H1 (cell line): ENCODE data around the gene FGGY. TPM values are rescaled to one million over a fixed set of nuclear protein-coding genes. Genes with fewer than 3 reads are reported as not detected.
"Not testable (repeated sequence)": the region's sequence is repeated elsewhere in the genome, so short reads cannot be mapped to it uniquely, and the experiment has no call there.

Experiments used
- CTCF ChIA-PET: fragments of 300-600 bp; sonication (Branson Sonifier 250); formaldehyde crosslinking; loops from one replicate; lab custom pipeline; 2021; ENCODE audit not compliant: partially characterized antibody; lab: Charles Lee
- POLR2A ChIA-PET: fragments of 300-600 bp; sonication (Branson Sonifier 250); formaldehyde crosslinking; loops from one replicate; lab custom pipeline; 2021; ENCODE audit warnings: inconsistent platforms; ENCODE audit not compliant: partially characterized antibody; lab: Charles Lee
- DNase-seq, 2 experiments: peaks; one replicate each; pipeline versions ENCODE4 v3.0.0 to v3.0.0-alpha.2; 2010 to 2022; ENCODE audit warnings: low spot score in 2 of 2, low read depth in 1 of 2, mixed read lengths in 1 of 2
- FAIRE-seq: peaks from 2 replicates; lab custom pipeline; 2011; peaks lifted over from hg19 to GRCh38; lab: Jason Lieb, UNC
- H2AFZ ChIP-seq: 2 replicates; pipeline ENCODE4 v1.8.1; 2012; ENCODE audit warnings: low read length, inconsistent platforms
- H2AK5ac ChIP-seq: 2 replicates; pipeline ENCODE4 v1.6.1; 2013; ENCODE audit warnings: low read depth, low read length
- H2BK120ac ChIP-seq: replicated peaks from 2 replicates; pipeline ENCODE3; 2013; ENCODE audit warnings: low read depth, low read length, inconsistent platforms
- H2BK12ac ChIP-seq: 2 replicates; pipeline ENCODE4 v1.6.1; 2013; ENCODE audit warnings: low read depth, low read length
- H2BK15ac ChIP-seq: 2 replicates; pipeline ENCODE4 v1.6.1; 2013; ENCODE audit warnings: low read length
- H2BK20ac ChIP-seq: 2 replicates; pipeline ENCODE4 v1.6.1; 2013; ENCODE audit warnings: low read length
- H2BK5ac ChIP-seq: 2 replicates; pipeline ENCODE4 v1.6.1; 2013; ENCODE audit warnings: low read depth, low read length
- H3K14ac ChIP-seq: 2 replicates; pipeline ENCODE4 v1.6.1; 2013; ENCODE audit warnings: inconsistent platforms; ENCODE audit not compliant: insufficient read length
- H3K18ac ChIP-seq: 2 replicates; pipeline ENCODE4 v1.6.1; 2013; ENCODE audit warnings: low read length; ENCODE audit errors: extremely low read depth
- H3K23ac ChIP-seq: 2 replicates; pipeline ENCODE4 v1.6.1; 2013; ENCODE audit warnings: inconsistent platforms; ENCODE audit not compliant: insufficient read length
- H3K23me2 ChIP-seq: 2 replicates; pipeline ENCODE4 v1.6.1; 2013; ENCODE audit warnings: low read depth, low read length
- H3K27ac ChIP-seq: 2 replicates; pipeline ENCODE4 v1.6.1; 2011; ENCODE audit warnings: low read depth, low read length, inconsistent platforms
- H3K27me3 ChIP-seq, 4 experiments: replicated peaks in 1 of 4; 1 replicate in 1 of 4; 2 replicates in 3 of 4; pipeline versions ENCODE4 v1.6.1 to v1.8.1; 2011 to 2013; ENCODE audit warnings: low read length in 3 of 4, mild to moderate bottlenecking in 3 of 4, inconsistent platforms in 2 of 4, mixed read lengths in 2 of 4, moderate library complexity in 1 of 4; ENCODE audit not compliant: control insufficient read depth in 3 of 4, insufficient read depth in 3 of 4; ENCODE audit errors: extremely low read depth in 1 of 4
- H3K36me3 ChIP-seq, 4 experiments: 2 replicates each; pipeline versions ENCODE4 v1.6.1 to v1.8.1; 2011 to 2013; ENCODE audit warnings: mild to moderate bottlenecking in 4 of 4, low read length in 3 of 4, moderate library complexity in 2 of 4, control low read depth in 1 of 4, inconsistent platforms in 1 of 4; ENCODE audit not compliant: insufficient read depth in 4 of 4, control insufficient read depth in 2 of 4
- H3K4ac ChIP-seq: replicated peaks from 2 replicates; pipeline ENCODE3; 2013; ENCODE audit warnings: low read length, low read depth, mixed read lengths, inconsistent platforms; ENCODE audit not compliant: insufficient read length
- H3K4me1 ChIP-seq, 4 experiments: replicated peaks in 1 of 4; 1 replicate in 1 of 4; 2 replicates in 3 of 4; pipeline versions ENCODE4 v1.6.1 to v1.8.1; 2011 to 2013; ENCODE audit warnings: low read length in 3 of 4, inconsistent platforms in 2 of 4, mixed read lengths in 1 of 4; ENCODE audit not compliant: insufficient read depth in 4 of 4, control insufficient read depth in 3 of 4
- H3K4me2 ChIP-seq, 2 experiments: 2 replicates each; pipeline versions ENCODE4 v1.6.1 to v1.8.1; 2011 to 2013; ENCODE audit warnings: low read depth in 2 of 2, low read length in 2 of 2, control low read depth in 1 of 2, inconsistent platforms in 1 of 2, mild to moderate bottlenecking in 1 of 2; ENCODE audit not compliant: insufficient read depth in 1 of 2
- H3K4me3 ChIP-seq, 4 experiments: fragments of 200-600, 300-600 bp in 1 of 4; sonication (generic), shearing (Covaris generic), sonication (Bioruptor Twin) in 1 of 4; 2 replicates each; pipeline versions ENCODE4 v1.5.1 to v1.8.1; 2011 to 2016; ENCODE audit warnings: low read length in 4 of 4, low read depth in 3 of 4, control low read depth in 2 of 4, inconsistent platforms in 2 of 4, mild to moderate bottlenecking in 2 of 4, mixed read lengths in 1 of 4, moderate library complexity in 1 of 4; ENCODE audit not compliant: insufficient read depth in 2 of 4; ENCODE audit errors: extremely low read depth in 1 of 4
- H3K56ac ChIP-seq: replicated peaks from 2 replicates; pipeline ENCODE3; 2013; ENCODE audit warnings: low read depth, mild to moderate bottlenecking, mixed read lengths, low read length, inconsistent platforms; ENCODE audit not compliant: insufficient read length
- H3K79me1 ChIP-seq: 2 replicates; pipeline ENCODE4 v1.6.1; 2013; ENCODE audit warnings: low read depth, low read length, control low read depth
- H3K79me2 ChIP-seq, 2 experiments: 2 replicates each; pipeline versions ENCODE4 v1.6.1 to v1.8.1; 2012 to 2013; ENCODE audit warnings: low read length in 2 of 2, mild to moderate bottlenecking in 2 of 2, inconsistent platforms in 1 of 2; ENCODE audit not compliant: insufficient read depth in 2 of 2, control insufficient read depth in 1 of 2
- H3K9ac ChIP-seq, 4 experiments: replicated peaks in 1 of 4; 1 replicate in 1 of 4; 2 replicates in 3 of 4; pipeline versions ENCODE4 v1.6.1 to v1.8.1; 2011 to 2013; ENCODE audit warnings: low read depth in 3 of 4, low read length in 3 of 4, control low read depth in 2 of 4, mild to moderate bottlenecking in 2 of 4, moderate library complexity in 2 of 4, inconsistent platforms in 1 of 4; ENCODE audit errors: extremely low read depth in 1 of 4
- H3K9me3 ChIP-seq, 2 experiments: 2 replicates each; pipeline versions ENCODE4 v1.6.1 to v1.8.1; 2012 to 2013; ENCODE audit warnings: mild to moderate bottlenecking in 2 of 2, moderate library complexity in 2 of 2, control low read depth in 1 of 2, inconsistent platforms in 1 of 2, low read depth in 1 of 2, low read length in 1 of 2, mixed read lengths in 1 of 2; ENCODE audit not compliant: insufficient read depth in 2 of 2
- H4K20me1 ChIP-seq, 2 experiments: replicated peaks in 1 of 2; 2 replicates each; pipeline versions ENCODE3 to v1.8.1; 2011 to 2013; ENCODE audit warnings: inconsistent platforms in 2 of 2, low read length in 2 of 2, mild to moderate bottlenecking in 1 of 2; ENCODE audit not compliant: insufficient read depth in 2 of 2, control insufficient read depth in 1 of 2
- H4K5ac ChIP-seq: 2 replicates; pipeline ENCODE4 v1.6.1; 2013; ENCODE audit warnings: low read length, low read depth, mixed read lengths, inconsistent platforms; ENCODE audit not compliant: insufficient read length
- H4K8ac ChIP-seq: 2 replicates; pipeline ENCODE4 v1.8.0; 2013; ENCODE audit warnings: mild to moderate bottlenecking, moderate library complexity, low read length, inconsistent platforms; ENCODE audit not compliant: insufficient read depth; ENCODE audit errors: extremely low read depth
- H4K91ac ChIP-seq: replicated peaks from 2 replicates; pipeline ENCODE3; 2013; ENCODE audit warnings: low read length, mixed read lengths, inconsistent platforms; ENCODE audit not compliant: insufficient read length
- YY1 ChIP-seq: IDR thresholded peaks from 2 replicates; pipeline ENCODE4 v1.6.1; 2011; ENCODE audit warnings: low read depth, mild to moderate bottlenecking, low read length
- WGBS, 2 experiments: shearing (Covaris generic) in 1 of 2; methylation state at CpG; one replicate each; pipeline versions ENCODE4 v1.1.6 to v1.1.7; 2013 to 2015; ENCODE audit warnings: low lambda C conversion rate in 2 of 2, mixed read lengths in 2 of 2, inconsistent platforms in 1 of 2, low coverage in 1 of 2, missing lambda C conversion rate in 1 of 2; ENCODE audit not compliant: insufficient replicate concordance in 2 of 2, insufficient coverage in 1 of 2, insufficient read length in 1 of 2; ENCODE audit errors: extremely low coverage in 1 of 2, missing lambda C conversion rate in 1 of 2; 5-methylcytosine and 5-hydroxymethylcytosine counted together
- polyA plus RNA-seq, 7 experiments: library from polyadenylated mRNA; depleted of rRNA in 3 of 7; stranded (reverse) in 5 of 7; unstranded in 2 of 7; fragments of >200 nt in 5 of 7; fragments of 200-250 nt in 2 of 7; gene quantifications; 1 replicate in 5 of 7; 2 replicates in 1 of 7; 4 replicates in 1 of 7; pipeline versions ENCODE4 v1.2.1 to v1.2.3, GENCODE V29; 2011 to 2013; ENCODE audit warnings: missing spikeins in 2 of 7, mixed read lengths in 2 of 7
- total RNA-seq: library from RNA; stranded (reverse); fragmentation: NEBNext Ultra II Directional; extraction: Animal tissue kit (Norgen Biotek cat#: 25700); gene quantifications from 2 replicates; pipeline ENCODE4 v1.2.1, GENCODE V29; 2021

The FGGY gene
- total and polyA plus RNA-seq, 2 of the 8 experiments (the other 6 are each of a cell fraction or from before 2014, with no cell fraction given) = 10.3 to 12.5 TPM

GRCh38 chr1:59653142-59653958 lies 356.5 kb downstream of the FGGY start:
- H3K36me3 ChIP-seq, H3K9ac ChIP-seq, H3K4me2 ChIP-seq, H2BK15ac ChIP-seq, H4K20me1 ChIP-seq, H3K4me1 ChIP-seq, H3K23me2 ChIP-seq, H3K27me3 ChIP-seq, H4K5ac ChIP-seq, H3K79me1 ChIP-seq, POLR2A ChIA-PET, H4K8ac ChIP-seq, H3K4ac ChIP-seq, H3K56ac ChIP-seq, H4K91ac ChIP-seq, H3K27ac ChIP-seq, H3K9me3 ChIP-seq, H3K79me2 ChIP-seq, FAIRE-seq, H2BK120ac ChIP-seq, H2AK5ac ChIP-seq, H3K23ac ChIP-seq, H3K14ac ChIP-seq: not testable (repeated sequence)
- Histone ChIP-seq H3K4me3 (peak overlapping the region in 1 of 4 experiments; percentile 11; a peak in 1 of 8 replicates), H2AFZ (0 out of 2 replicates have a peak overlapping the region, but pooled peaks have one; percentile 5), H2BK5ac (peak overlapping the region; percentile 60; the same call in 1 of the 2 replicates), H3K18ac (peak overlapping the region; percentile 60; the same call in 1 of the 2 replicates), H2BK20ac (0 out of 2 replicates have a peak overlapping the region, but pooled peaks have one; percentile 61), H2BK12ac (0 out of 2 replicates have a peak overlapping the region, but pooled peaks have one; percentile 71)
- peak; percentile 67; the same call in 1 of the 2 replicates for TF ChIP-seq YY1
- DNase-seq = peak in 1 of 2 experiments; percentile 54
- WGBS, 2 experiments = 95% methylated on average over 12 of the region's 30 CpGs; no CpG with 5 or more reads in 1 of the 2 experiments
- CTCF ChIA-PET = interaction anchor here (1.2 kb wide), 1 partner anchor 14 kb away, joined by 3 read pairs; no protein-coding TSS in a partner anchor
